Thymus (tissue), 11 donors: Measurements from ENCODE around the gene GP2. TPM values are rescaled to one million over a fixed set of nuclear protein-coding genes. Genes with fewer than 3 reads are reported as not detected.

Experiments
- DNase-seq, 9 donors: peaks; one replicate each; pipeline ENCODE4 v3.0.0-alpha.2; 2013; ENCODE audit warnings: low spot score in 9 of 9, low read depth in 6 of 9, missing footprints in 1 of 9
- H3K27ac ChIP-seq, 2 donors: one replicate each; pipeline ENCODE4 v1.5.1; 2013; ENCODE audit warnings: control low read depth in 1 of 2, low read depth in 1 of 2, low read length in 1 of 2, mild to moderate bottlenecking in 1 of 2, moderate library complexity in 1 of 2
- H3K27me3 ChIP-seq, 2 donors: one replicate each; pipeline ENCODE4 v1.5.1; 2013; ENCODE audit warnings: low read length in 1 of 2; ENCODE audit not compliant: control insufficient read depth in 2 of 2, insufficient read depth in 1 of 2
- H3K36me3 ChIP-seq, 2 donors: one replicate each; pipeline ENCODE4 v1.5.1; 2013; ENCODE audit warnings: low read length in 1 of 2, mild to moderate bottlenecking in 1 of 2, moderate library complexity in 1 of 2; ENCODE audit not compliant: control insufficient read depth in 2 of 2, insufficient read depth in 2 of 2
- H3K4me1 ChIP-seq, 2 donors: one replicate each; pipeline ENCODE4 v1.5.1; 2013; ENCODE audit warnings: low read length in 2 of 2; ENCODE audit not compliant: control insufficient read depth in 2 of 2, insufficient read depth in 2 of 2
- H3K4me3 ChIP-seq, 2 donors: one replicate each; pipeline ENCODE4 v1.5.1; 2013; ENCODE audit warnings: low read length in 2 of 2, control low read depth in 1 of 2, mild to moderate bottlenecking in 1 of 2
- H3K9me3 ChIP-seq, 2 donors: one replicate each; pipeline ENCODE4 v1.5.1; 2013; ENCODE audit warnings: low read length in 1 of 2, mild to moderate bottlenecking in 1 of 2; ENCODE audit not compliant: control insufficient read depth in 2 of 2, insufficient read depth in 1 of 2
- WGBS: extraction: QIAGEN DNeasy Blood & Tissue Kit; methylation state at CpG from one replicate; pipeline ENCODE4 v1.1.7; 2013; 5-methylcytosine and 5-hydroxymethylcytosine counted together
- polyA plus RNA-seq: library from polyadenylated mRNA; stranded (reverse); fragments of 200-250 nt; gene quantifications from one replicate; pipeline ENCODE4 v1.2.3, GENCODE V29; 2013
- total RNA-seq: library from RNA; stranded (reverse); fragments of 120-200 nt; gene quantifications from one replicate; pipeline ENCODE4 v1.2.4, GENCODE V29; 2013
- donor health status: healthy.

The GP2 gene
- total and polyA plus RNA-seq, 2 donors = 0.09 to 0.94 TPM

DNA sequence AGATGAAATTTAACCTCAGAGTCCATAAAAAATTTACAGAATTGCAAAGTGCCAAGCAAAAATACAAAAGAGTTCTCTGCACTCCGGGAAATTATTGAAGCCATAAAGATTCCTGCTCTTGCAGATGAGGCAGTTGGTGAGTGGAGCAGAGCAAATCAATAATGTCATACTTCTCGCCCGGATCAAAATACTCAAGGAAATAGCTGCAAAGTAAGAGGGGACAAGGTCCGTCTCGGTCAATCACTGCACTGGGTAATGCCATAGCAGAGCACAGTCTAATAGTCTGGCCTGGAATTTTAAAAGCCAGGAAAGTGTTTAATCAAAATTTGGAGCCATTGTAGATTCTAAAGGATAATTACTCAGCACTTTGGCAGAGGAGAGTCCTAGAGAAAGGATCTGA is 58.9 kb downstream of the GP2 start:
- Histone ChIP-seq H3K27ac (no peak overlapping the region), H3K27me3 (no peaks in the 10 kb centered on the region), H3K36me3 (no peaks in the 10 kb centered on the region), H3K9me3 (no peaks in the 10 kb centered on the region), H3K4me3 (no peak overlapping the region), H3K4me1 (no peaks in the 10 kb centered on the region)
- DNase-seq = no peak
- WGBS = 87% methylated on average over 5 of the region's 5 CpGs

GRCh38 chr16:20265019-20265418 is 62.3 kb downstream of the GP2 start:
- 94% methylated on average over 4 of the region's 4 CpGs for WGBS
- no peaks in the 10 kb centered on the region for H3K9me3 ChIP-seq

DNA sequence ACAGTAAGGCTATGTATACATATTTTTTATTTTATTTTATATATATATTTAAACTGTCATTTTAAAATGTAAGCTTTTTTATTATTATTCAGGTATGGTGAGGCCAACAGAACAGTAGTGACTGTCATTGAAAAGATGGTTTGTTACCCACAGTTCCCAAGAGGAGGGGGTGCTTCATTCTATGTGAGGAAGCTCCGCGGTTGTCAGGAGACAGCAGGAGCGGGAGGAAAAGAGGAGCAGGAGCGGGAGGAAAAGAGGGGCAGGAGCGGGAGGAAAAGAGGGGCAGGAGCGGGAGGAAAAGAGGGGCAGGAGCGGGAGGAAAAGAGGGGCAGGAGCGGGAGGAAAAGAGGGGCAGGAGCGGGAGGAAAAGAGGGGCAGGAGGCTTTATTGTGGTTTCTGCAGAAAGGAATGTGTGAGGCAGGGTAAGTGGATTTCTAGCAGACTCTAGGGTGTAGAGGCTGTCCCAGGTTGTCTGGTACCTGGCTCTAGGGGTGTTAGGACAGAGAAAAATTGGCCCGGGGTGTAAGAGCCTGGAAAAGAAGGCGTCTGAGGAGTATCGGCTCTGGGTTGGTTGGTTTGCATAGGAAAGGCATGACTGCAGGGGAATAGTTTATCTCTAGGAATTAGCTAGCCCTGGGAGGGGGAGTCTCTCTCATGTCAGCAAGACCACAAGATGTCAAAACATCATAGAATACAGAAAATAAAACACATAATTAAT is 64.0 kb downstream of the GP2 start:
- no peak for DNase-seq
- no peaks in the 10 kb centered on the region for H3K9me3 ChIP-seq
- no peaks in the 10 kb centered on the region for H3K4me1 ChIP-seq
- no peaks in the 10 kb centered on the region for H3K36me3 ChIP-seq
- WGBS = 86% methylated on average over 12 of the region's 12 CpGs
- H3K27ac ChIP-seq = no peak overlapping the region
- H3K27me3 ChIP-seq = no peaks in the 10 kb centered on the region
- H3K4me3 ChIP-seq = no peak overlapping the region

More at GRCh38 chr16:20265019-20265418, 62.3 kb downstream of the GP2 start:
- Histone ChIP-seq H3K36me3 (no peaks in the 10 kb centered on the region), H3K4me3 (no peak overlapping the region), H3K4me1 (no peaks in the 10 kb centered on the region), H3K27ac (no peak overlapping the region), H3K27me3 (no peaks in the 10 kb centered on the region)
- no peak for DNase-seq

DNA sequence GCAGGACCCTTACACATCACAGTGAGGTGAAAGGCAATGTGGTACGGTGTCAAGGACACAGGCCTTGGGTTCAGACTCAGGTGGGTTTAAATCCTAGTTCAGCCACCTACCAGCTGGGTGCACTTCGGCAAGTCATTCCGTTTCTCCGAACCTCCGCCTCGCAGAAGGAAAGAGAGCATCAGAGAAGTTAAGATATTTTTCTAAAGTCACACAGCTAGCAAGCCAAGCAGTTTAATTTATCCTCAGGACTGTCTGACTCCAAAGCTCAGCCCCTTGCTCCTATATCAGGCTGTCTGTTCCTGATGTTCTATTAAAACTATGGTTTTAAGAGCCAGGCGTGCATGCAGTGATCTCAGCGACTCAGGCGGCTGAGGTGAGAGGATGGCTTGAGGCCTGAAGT is 65.1 kb downstream of the GP2 start:
- Histone ChIP-seq H3K27me3 (no peaks in the 10 kb centered on the region), H3K4me1 (no peaks in the 10 kb centered on the region), H3K4me3 (no peak overlapping the region), H3K36me3 (no peaks in the 10 kb centered on the region), H3K9me3 (no peaks in the 10 kb centered on the region), H3K27ac (no peak overlapping the region)
- WGBS = 98% methylated on average over 9 of the region's 9 CpGs
- no peak for DNase-seq

GRCh38 chr16:20260215-20261009 is 66.9 kb downstream of the GP2 start:
- DNase-seq = no peak
- Histone ChIP-seq H3K27ac (no peak overlapping the region), H3K36me3 (no peaks in the 10 kb centered on the region), H3K9me3 (no peaks in the 10 kb centered on the region), H3K4me3 (no peak overlapping the region), H3K27me3 (no peaks in the 10 kb centered on the region), H3K4me1 (no peaks in the 10 kb centered on the region)
- 84% methylated on average over 11 of the region's 11 CpGs for WGBS

Other genes starting within 250 kb of the GP2 start
- 0.28 TPM for gene UMOD, start 25.2 kb upstream of the GP2 start, total RNA-seq
- 0.84 TPM for gene UMOD, start 25.2 kb upstream of the GP2 start, polyA plus RNA-seq
- not detected for gene PDILT, start 77.2 kb upstream of the GP2 start, total RNA-seq
- 0.16 TPM for gene PDILT, start 77.2 kb upstream of the GP2 start, polyA plus RNA-seq
- 0.33 TPM for gene ACSM5, start 82.0 kb upstream of the GP2 start, total RNA-seq
- 0.64 TPM for gene ACSM5, start 82.0 kb upstream of the GP2 start, polyA plus RNA-seq
- 0.05 TPM for gene ACSM2A, start 124.0 kb upstream of the GP2 start, total RNA-seq
- 0.21 TPM for gene ACSM2A, start 124.0 kb upstream of the GP2 start, polyA plus RNA-seq
- gene ACSM2B, start 248.9 kb upstream of the GP2 start, total RNA-seq = not detected
- gene ACSM2B, start 248.9 kb upstream of the GP2 start, polyA plus RNA-seq = 0.23 TPM